Colonic mucosa (tissue), 4 donors: ENCODE results near the gene PINLYP. TPM values are rescaled to one million over a fixed set of nuclear protein-coding genes. Genes with fewer than 3 reads are reported as not detected.

ENCODE experiments used
- DNase-seq: peaks from one replicate; pipeline ENCODE4 v3.0.0-alpha.2; 2020
- H3K27ac ChIP-seq: fragments of 200-600 bp; one replicate; pipeline ENCODE4 v1.8.0; 2021
- H3K27me3 ChIP-seq: fragments of 200-600 bp; one replicate; pipeline ENCODE4 v1.8.0; 2021
- H3K36me3 ChIP-seq: fragments of 200-600 bp; one replicate; pipeline ENCODE4 v1.8.0; 2021
- H3K4me1 ChIP-seq: fragments of 200-600 bp; one replicate; pipeline ENCODE4 v1.8.0; 2021; ENCODE audit warnings: mild to moderate bottlenecking
- H3K4me3 ChIP-seq: fragments of 200-600 bp; one replicate; pipeline ENCODE4 v1.8.0; 2021
- H3K9ac ChIP-seq, 2 donors: one replicate each; pipeline ENCODE4 v1.7.0; 2013; ENCODE audit warnings: control low read depth in 2 of 2, low read depth in 2 of 2, low read length in 2 of 2
- H3K9me3 ChIP-seq: fragments of 200-600 bp; one replicate; pipeline ENCODE4 v1.8.0; 2021
- intact Hi-C: fragments of 100-400 bp; cut with DNase I; formaldehyde crosslinking; loops from one replicate; pipeline ENCODE4 v1.14.1; 2022
- total RNA-seq, 2 donors: library from RNA; stranded (reverse); fragmentation: NEBNext Ultra II Directional in 1 of 2; extraction: Animal tissue kit (Norgen Biotek cat#: 25700) in 1 of 2; gene quantifications; one replicate each; pipeline ENCODE4 v1.2.1, GENCODE V29; 2021
- TF ChIP-seq, protein P1 (sequence below): fragments of 200-600 bp; IDR thresholded peaks from one replicate; pipeline ENCODE4 v1.8.0; 2022; ENCODE audit warnings: antibody characterized with exemption, mild to moderate bottlenecking
- donor health status: healthy.
- donor health status: DM: no; HTN: no; CAD: no.
- donor health status: DM: no; HTN: no; CAD: no.

Gene PINLYP
- total RNA-seq: 1 to 10 TPM in 1 of 2 donors, under 1 TPM in 1; 0.52 to 2.4 TPM

DNA sequence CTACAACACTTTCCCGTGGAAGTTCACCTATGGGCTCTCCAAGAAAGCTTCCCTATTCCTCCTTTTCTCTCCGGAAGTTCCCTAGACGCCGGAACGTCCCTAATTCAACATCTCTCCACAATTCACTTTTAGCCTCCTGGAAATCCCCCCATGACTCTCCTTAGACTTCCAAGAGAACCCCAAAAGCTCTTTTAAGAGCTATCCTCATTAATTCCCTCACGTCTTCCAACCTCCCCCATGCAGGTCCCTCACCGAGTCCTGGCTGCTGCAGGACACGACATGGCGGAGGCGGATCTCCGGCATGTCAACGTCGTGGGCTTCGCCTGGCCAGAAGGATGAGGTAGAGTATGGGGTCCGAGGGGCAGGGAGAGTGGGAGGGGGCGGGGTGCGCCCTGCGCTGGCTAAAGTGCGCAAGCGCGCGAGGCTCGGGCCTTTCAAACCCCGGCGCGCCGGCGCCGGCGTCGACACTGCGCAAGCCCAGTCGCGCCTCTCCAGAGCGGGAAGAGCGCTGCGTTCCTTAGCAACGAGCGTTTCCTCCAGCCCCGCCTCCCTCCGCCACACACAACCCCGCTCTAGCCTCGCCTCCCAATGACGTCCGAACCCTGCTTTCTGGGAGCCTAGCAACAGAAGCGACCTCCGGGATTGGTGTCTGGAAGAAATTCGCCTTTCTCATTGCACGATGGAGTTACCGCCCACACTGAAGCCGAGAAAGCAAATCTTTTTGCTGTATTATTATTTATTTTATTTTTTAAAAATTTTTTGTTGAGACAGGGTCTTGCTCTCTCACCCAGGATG, at the start of gene PINLYP, which contains the start of gene XRCC1:
PINLYP (plus strand) TSS at position 646 of the 795 bp plus-strand sequence. CDS start 1,391 bp downstream, outside the sequence.
XRCC1 (minus strand) TSS at position 372 of the 795 bp plus-strand sequence; CDS start at position 303, 69 bp downstream.
- Histone ChIP-seq H3K27me3 (no peaks in the 10 kb centered on the region), H3K4me1 (peaks cover 7% of the 10 kb centered on the region), H3K9ac (peak within 1 kb of the TSS; percentile 74 to 95), H3K27ac (peak within 1 kb of the TSS; percentile 39), H3K36me3 (no peaks in the 10 kb centered on the region), H3K4me3 (peak within 1 kb of the TSS; percentile 80), H3K9me3 (no peaks in the 10 kb centered on the region)
- intact Hi-C loops: loop anchor here (1.0 kb wide), 1 partner anchor 21 kb away; the partner anchor contains the start of genes IRGQ and ZNF576
- TF ChIP-seq, protein P1, sequence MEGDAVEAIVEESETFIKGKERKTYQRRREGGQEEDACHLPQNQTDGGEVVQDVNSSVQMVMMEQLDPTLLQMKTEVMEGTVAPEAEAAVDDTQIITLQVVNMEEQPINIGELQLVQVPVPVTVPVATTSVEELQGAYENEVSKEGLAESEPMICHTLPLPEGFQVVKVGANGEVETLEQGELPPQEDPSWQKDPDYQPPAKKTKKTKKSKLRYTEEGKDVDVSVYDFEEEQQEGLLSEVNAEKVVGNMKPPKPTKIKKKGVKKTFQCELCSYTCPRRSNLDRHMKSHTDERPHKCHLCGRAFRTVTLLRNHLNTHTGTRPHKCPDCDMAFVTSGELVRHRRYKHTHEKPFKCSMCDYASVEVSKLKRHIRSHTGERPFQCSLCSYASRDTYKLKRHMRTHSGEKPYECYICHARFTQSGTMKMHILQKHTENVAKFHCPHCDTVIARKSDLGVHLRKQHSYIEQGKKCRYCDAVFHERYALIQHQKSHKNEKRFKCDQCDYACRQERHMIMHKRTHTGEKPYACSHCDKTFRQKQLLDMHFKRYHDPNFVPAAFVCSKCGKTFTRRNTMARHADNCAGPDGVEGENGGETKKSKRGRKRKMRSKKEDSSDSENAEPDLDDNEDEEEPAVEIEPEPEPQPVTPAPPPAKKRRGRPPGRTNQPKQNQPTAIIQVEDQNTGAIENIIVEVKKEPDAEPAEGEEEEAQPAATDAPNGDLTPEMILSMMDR: no peak
- DNase-seq: peak; percentile 97

DNA sequence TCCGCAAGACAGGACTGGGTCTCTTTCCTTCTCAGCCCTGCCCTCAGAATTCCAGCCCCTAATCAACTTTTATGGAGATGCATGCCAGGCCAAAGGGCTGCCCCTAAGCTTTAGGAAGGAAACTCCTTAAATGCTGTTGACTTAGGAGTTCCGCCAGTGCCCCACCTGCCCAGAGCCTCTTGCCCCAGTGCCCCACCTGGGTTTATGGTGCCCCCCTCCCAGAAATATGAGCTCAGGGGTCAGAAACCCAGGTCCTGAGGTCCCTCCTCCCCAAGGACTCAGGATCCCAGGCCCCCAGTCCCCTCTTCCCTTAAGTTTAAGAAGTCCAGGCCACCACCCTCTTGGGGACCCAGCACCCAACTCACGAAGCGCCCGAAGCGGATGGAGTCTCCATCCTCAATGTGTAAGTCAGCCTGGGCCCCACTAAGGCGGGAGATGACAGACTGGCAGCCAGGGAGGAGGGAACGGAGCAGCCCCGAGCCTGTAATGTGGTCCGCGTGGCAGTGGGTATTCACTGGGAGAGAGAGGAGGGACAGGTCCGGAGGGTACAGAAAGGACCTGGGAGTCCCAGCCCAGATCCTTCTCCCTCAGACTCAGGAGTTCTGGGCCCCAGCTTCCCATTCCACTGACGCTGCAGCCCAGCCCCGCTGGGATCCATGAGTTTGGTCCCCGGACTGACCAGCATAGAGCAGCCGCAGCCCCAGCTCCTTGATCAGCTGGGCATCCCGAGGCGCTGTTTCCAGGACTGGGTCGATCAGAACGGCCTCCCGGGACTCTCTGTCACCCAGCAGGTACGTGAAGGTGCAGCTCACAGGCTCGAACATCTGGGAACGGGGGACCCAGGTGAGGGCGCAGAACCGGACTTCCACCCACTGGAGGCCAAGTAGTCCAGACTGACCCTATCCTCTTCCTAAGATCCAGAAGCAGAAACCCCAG, 49.5 kb upstream of the PINLYP start:
- Histone ChIP-seq H3K9me3 (no peaks in the 10 kb centered on the region), H3K4me1 (no peaks in the 10 kb centered on the region), H3K27me3 (no peaks in the 10 kb centered on the region), H3K27ac (peak overlapping the region; percentile 87), H3K36me3 (no peaks in the 10 kb centered on the region), H3K9ac (peak overlapping the region; percentile 97 to 100), H3K4me3 (peak overlapping the region; percentile 68)
- DNase-seq: peak; percentile 87
- intact Hi-C loops: no loop called here
- TF ChIP-seq, protein P1: no peak

GRCh38 chr19:43526884-43527859, 48.4 kb upstream of the PINLYP start, which contains the start of gene ETHE1:
ETHE1 (minus strand) TSS chr19:43527201; CDS start chr19:43527177, 24 bp downstream.
- no peaks in the 10 kb centered on the region for H3K9me3 ChIP-seq
- peak within 1 kb of the TSS; percentile 97 to 100 for H3K9ac ChIP-seq
- peak; percentile 94 for DNase-seq
- H3K27ac ChIP-seq: peak within 1 kb of the TSS; percentile 87
- no peaks in the 10 kb centered on the region for H3K27me3 ChIP-seq
- intact Hi-C loops: no loop called here
- TF ChIP-seq, protein P1: no peak
- peak within 1 kb of the TSS; percentile 68 for H3K4me3 ChIP-seq
- no peaks in the 10 kb centered on the region for H3K4me1 ChIP-seq
- H3K36me3 ChIP-seq: no peaks in the 10 kb centered on the region

- TF ChIP-seq, protein P1: no peak
- Histone ChIP-seq H3K4me3 (peak overlapping the region; percentile 68), H3K27me3 (no peaks in the 10 kb centered on the region), H3K9ac (peak overlapping the region; percentile 51 to 97), H3K36me3 (no peaks in the 10 kb centered on the region), H3K9me3 (no peaks in the 10 kb centered on the region), H3K27ac (peak overlapping the region; percentile 87), H3K4me1 (no peaks in the 10 kb centered on the region)
- intact Hi-C loops: no loop called here
- DNase-seq: peak; percentile 57
Observed at GRCh38 chr19:43527860-43528622, 47.6 kb upstream of the PINLYP start.
